Measurements from ENCODE around the gene ZNFX1. TPM values are rescaled to one million over a fixed set of nuclear protein-coding genes. Genes with fewer than 3 reads are reported as not detected.
A peak's percentile ranks its signal among the peaks of the same experiment; 100 is the strongest.
"Not testable (repeated sequence)": the region's sequence is repeated elsewhere in the genome, so short reads cannot be mapped to it uniquely, and the experiment has no call there.

ZNFX1 gene
- total RNA-seq, 1 donor from 2014 or later = 10.7 TPM

DNA sequence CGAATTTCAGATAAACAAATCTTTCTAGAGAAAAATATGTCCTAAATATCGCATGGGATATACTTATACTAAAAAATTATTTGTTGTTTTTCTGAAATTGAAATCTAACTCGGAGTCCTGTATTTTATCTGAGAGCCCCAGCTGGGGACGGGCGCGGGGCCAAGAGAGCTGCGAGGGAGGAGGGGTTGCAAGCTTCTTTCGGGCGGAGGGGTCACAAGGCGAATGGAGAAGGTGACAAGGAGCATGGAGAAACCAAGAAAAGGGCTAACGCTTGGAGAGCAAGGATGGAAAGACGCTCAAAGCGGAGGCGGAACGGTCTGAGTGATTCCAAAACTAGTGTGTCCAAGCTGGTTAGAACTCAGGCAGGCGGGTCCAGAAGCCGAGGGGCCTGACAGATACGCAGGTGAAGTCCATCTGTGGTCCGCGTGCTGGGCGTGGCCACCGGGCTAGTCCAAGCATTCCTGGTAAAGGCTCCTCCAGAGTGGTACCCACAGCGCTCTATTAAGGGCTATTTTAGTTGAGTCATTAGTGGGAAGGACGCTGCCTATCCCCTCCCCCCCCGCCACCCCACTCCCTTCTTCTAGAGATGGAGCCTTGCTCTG lies 41.5 kb upstream of the ZNFX1 start:
- Mint-ChIP-seq H3K27ac (no peak overlapping the region), H3K4me3 (ENCODE audit: low read depth) (peak overlapping the region; percentile 60), H3K27me3 (peaks cover 70% of the 10 kb centered on the region), H3K9me3 (ENCODE audit: low read depth) (no peaks in the 10 kb centered on the region), H3K4me1 (ENCODE audit: low read depth) (peaks cover 7% of the 10 kb centered on the region), H3K36me3 (ENCODE audit: insufficient read depth) (peaks cover 1% of the 10 kb centered on the region)
- no peak for DNase-seq (ENCODE audit: low spot score, unreplicated experiment)
- no peak for TF ChIP-seq CTCF (IDR thresholded peaks at IDR 0.05; ENCODE audit: unreplicated experiment)

DNA sequence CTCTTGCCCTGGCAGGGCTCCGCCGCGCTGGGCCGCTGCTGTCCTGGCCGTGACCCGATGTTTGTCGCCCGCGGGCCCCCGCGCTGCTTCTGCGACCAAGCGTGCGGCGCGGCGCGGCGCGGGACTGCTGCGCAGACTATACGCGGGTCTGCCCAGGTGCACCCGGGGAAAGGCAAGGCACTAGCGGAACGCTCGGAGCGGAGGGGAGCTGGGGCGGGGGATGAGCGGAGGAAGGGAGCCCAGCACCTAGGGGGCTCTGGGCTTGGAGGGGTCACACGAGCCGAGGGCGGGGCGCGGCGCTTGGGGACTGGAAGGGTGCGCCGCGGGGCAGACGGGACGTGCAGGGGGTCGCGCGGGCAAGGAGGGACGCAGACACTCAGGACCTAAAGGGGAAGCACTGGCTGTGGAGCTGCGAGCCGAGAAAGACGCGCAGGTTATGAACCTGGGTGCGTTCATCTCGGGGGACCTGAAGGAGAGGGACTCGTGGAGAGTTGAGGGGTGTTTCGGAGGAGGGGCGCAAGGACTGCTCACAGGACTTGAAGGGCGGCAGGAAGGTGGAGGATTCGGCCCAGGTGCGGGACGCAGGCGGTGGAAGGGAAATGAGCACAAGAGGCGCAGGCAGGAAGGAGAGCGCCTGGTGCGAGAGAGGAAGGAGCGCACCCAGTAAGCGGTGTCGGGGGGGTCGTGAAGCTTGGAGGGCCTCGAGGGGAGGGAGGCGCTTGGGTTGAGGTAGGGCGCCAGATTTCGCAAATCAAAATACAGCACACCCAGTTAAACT lies 40.8 kb upstream of the ZNFX1 start:
- H3K27me3 Mint-ChIP-seq = peaks cover 72% of the 10 kb centered on the region
- peaks cover 7% of the 10 kb centered on the region for H3K4me1 Mint-ChIP-seq (ENCODE audit: low read depth)
- H3K9me3 Mint-ChIP-seq (ENCODE audit: low read depth) = no peaks in the 10 kb centered on the region
- peak; percentile 21 for DNase-seq (ENCODE audit: low spot score, unreplicated experiment)
- H3K27ac Mint-ChIP-seq = peak overlapping the region; percentile 25
- peaks cover 1% of the 10 kb centered on the region for H3K36me3 Mint-ChIP-seq (ENCODE audit: insufficient read depth)
- peak overlapping the region; percentile 60 for H3K4me3 Mint-ChIP-seq (ENCODE audit: low read depth)
- TF ChIP-seq CTCF (IDR thresholded peaks at IDR 0.05; ENCODE audit: unreplicated experiment) = no peak

GRCh38 chr20:49318091-49318429 lies 40.2 kb upstream of the ZNFX1 start:
- Mint-ChIP-seq H3K27ac (no peak overlapping the region), H3K4me1 (ENCODE audit: low read depth) (peaks cover 7% of the 10 kb centered on the region), H3K36me3 (ENCODE audit: insufficient read depth) (peaks cover 1% of the 10 kb centered on the region), H3K27me3 (peaks cover 71% of the 10 kb centered on the region), H3K4me3 (ENCODE audit: low read depth) (peak overlapping the region; percentile 60), H3K9me3 (ENCODE audit: low read depth) (no peaks in the 10 kb centered on the region)
- no peak for TF ChIP-seq CTCF (IDR thresholded peaks at IDR 0.05; ENCODE audit: unreplicated experiment)
- no peak for DNase-seq (ENCODE audit: low spot score, unreplicated experiment)

- DNase-seq (ENCODE audit: low spot score, unreplicated experiment) = no peak
- Mint-ChIP-seq H3K4me3 (ENCODE audit: low read depth) (no peak overlapping the region), H3K36me3 (ENCODE audit: insufficient read depth) (peaks cover 1% of the 10 kb centered on the region), H3K4me1 (ENCODE audit: low read depth) (peaks cover 7% of the 10 kb centered on the region), H3K27ac (no peak overlapping the region), H3K27me3 (peaks cover 65% of the 10 kb centered on the region), H3K9me3 (ENCODE audit: low read depth) (no peaks in the 10 kb centered on the region)
- TF ChIP-seq CTCF (IDR thresholded peaks at IDR 0.05; ENCODE audit: unreplicated experiment) = no peak
These were observed 38.8 kb upstream of the ZNFX1 start for GRCh38 chr20:49316704-49317103.

GRCh38 chr20:49315580-49315979 lies 37.7 kb upstream of the ZNFX1 start:
- peaks cover 7% of the 10 kb centered on the region for H3K4me1 Mint-ChIP-seq (ENCODE audit: low read depth)
- no peak overlapping the region for H3K27ac Mint-ChIP-seq
- no peak overlapping the region for H3K4me3 Mint-ChIP-seq (ENCODE audit: low read depth)
- no peak for DNase-seq (ENCODE audit: low spot score, unreplicated experiment)
- peaks cover 1% of the 10 kb centered on the region for H3K36me3 Mint-ChIP-seq (ENCODE audit: insufficient read depth)
- no peak for TF ChIP-seq CTCF (IDR thresholded peaks at IDR 0.05; ENCODE audit: unreplicated experiment)
- H3K27me3 Mint-ChIP-seq = peaks cover 53% of the 10 kb centered on the region
- H3K9me3 Mint-ChIP-seq (ENCODE audit: low read depth) = peaks cover 2% of the 10 kb centered on the region

DNA sequence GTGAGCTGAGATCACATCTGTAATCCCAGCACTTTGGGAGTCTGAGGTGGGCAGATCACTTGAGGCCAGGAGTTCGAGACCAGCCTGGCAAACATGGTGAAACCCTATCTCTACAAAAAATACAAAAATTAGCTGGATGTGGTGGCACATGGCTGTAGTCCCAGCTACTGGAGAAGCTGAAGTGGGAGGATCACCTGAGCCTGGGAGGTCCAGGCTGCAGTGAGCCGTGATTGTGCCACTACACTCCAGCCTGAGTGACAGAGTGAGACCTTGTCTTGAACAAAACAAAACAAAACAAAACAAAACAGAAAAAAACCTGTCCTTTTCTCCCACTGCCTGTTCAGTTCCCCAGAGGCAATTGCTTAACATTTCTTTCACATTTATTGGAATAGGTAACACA lies 36.2 kb upstream of the ZNFX1 start:
- not testable (repeated sequence) for H3K4me1 Mint-ChIP-seq (ENCODE audit: low read depth); H3K4me3 Mint-ChIP-seq (ENCODE audit: low read depth); H3K27ac Mint-ChIP-seq; H3K36me3 Mint-ChIP-seq (ENCODE audit: insufficient read depth); H3K9me3 Mint-ChIP-seq (ENCODE audit: low read depth); DNase-seq (ENCODE audit: low spot score, unreplicated experiment)
- peaks cover 40% of the 10 kb centered on the region for H3K27me3 Mint-ChIP-seq

Data from progenitor cell of endocrine pancreas (in vitro differentiated cells).